Esophagus muscularis mucosa (tissue), 4 donors: ENCODE results near the gene AIP. TPM values are rescaled to one million over a fixed set of nuclear protein-coding genes. Genes with fewer than 3 reads are reported as not detected.

Source experiments
- DNase-seq: peaks from one replicate; pipeline ENCODE4 v3.0.0-alpha.2; 2017; ENCODE audit errors: extremely low spot score
- H3K27ac ChIP-seq, 4 donors: fragments of 200-600 bp; sonication (generic); replicated peaks in 1 of 4; 1 replicate in 3 of 4; 2 replicates in 1 of 4; pipeline ENCODE4 v1.5.1; 2016 to 2019; ENCODE audit warnings: mild to moderate bottlenecking in 1 of 4
- H3K27me3 ChIP-seq, 4 donors: fragments of 200-600 bp; sonication (generic); one replicate each; pipeline versions ENCODE4 v1.5.1 to v1.6.0; 2016 to 2019
- H3K36me3 ChIP-seq, 4 donors: fragments of 200-600 bp; sonication (generic); one replicate each; pipeline ENCODE4 v1.5.1; 2016 to 2019
- H3K4me1 ChIP-seq, 4 donors: fragments of 200-600 bp; sonication (generic); one replicate each; pipeline ENCODE4 v1.5.1; 2016 to 2019
- H3K4me3 ChIP-seq, 4 donors: fragments of 200-600 bp; sonication (generic); 1 replicate in 2 of 4; 2 replicates in 2 of 4; pipeline ENCODE4 v1.5.1; 2016 to 2019; ENCODE audit warnings: mild to moderate bottlenecking in 4 of 4, moderate library complexity in 1 of 4
- H3K9me3 ChIP-seq, 4 donors: fragments of 200-600 bp; sonication (generic); 1 replicate in 3 of 4; 2 replicates in 1 of 4; pipeline ENCODE4 v1.5.1; 2016 to 2019
- EP300 ChIP-seq: sonication (generic); formaldehyde crosslinking; IDR thresholded peaks from one replicate; pipeline ENCODE4 v1.6.1; 2017; ENCODE audit warnings: antibody characterized with exemption
- POLR2A ChIP-seq: fragments of 450-650 bp; IDR thresholded peaks from one replicate; pipeline ENCODE4 v1.6.1; 2017; ENCODE audit warnings: antibody characterized with exemption, moderate library complexity, mild to moderate bottlenecking, low read depth
- POLR2AphosphoS5 ChIP-seq, 2 donors: sonication (generic); formaldehyde crosslinking; IDR thresholded peaks; one replicate each; pipeline ENCODE4 v1.6.1; 2017; ENCODE audit warnings: antibody characterized with exemption in 2 of 2
- WGBS: methylation state at CpG from one replicate; pipeline ENCODE4 v1.1.5; 2018; 5-methylcytosine and 5-hydroxymethylcytosine counted together
- intact Hi-C: fragments of 100-400 bp; cut with DNase I; formaldehyde crosslinking; loops from one replicate; pipeline ENCODE4 v1.15.1; 2023
- total RNA-seq, 4 donors: library from RNA; depleted of rRNA; stranded (reverse); fragments of >200 nt; gene quantifications; one replicate each; pipeline versions ENCODE4 v1.1.0 to v1.2.1, GENCODE V29; 2016
- TF ChIP-seq, protein P1 (sequence below), 3 experiments: fragments of 200-600 bp in 2 of 3; fragments of 450-650 bp in 1 of 3; sonication (generic) in 2 of 3; IDR thresholded peaks; one replicate each; pipeline ENCODE4 v1.5.1; 2017 to 2019; ENCODE audit warnings: antibody characterized with exemption in 3 of 3, mild to moderate bottlenecking in 2 of 3, moderate library complexity in 1 of 3

AIP gene
- total RNA-seq, 4 donors from 2014 or later: 68.1 to 121 (median 108) TPM

DNA sequence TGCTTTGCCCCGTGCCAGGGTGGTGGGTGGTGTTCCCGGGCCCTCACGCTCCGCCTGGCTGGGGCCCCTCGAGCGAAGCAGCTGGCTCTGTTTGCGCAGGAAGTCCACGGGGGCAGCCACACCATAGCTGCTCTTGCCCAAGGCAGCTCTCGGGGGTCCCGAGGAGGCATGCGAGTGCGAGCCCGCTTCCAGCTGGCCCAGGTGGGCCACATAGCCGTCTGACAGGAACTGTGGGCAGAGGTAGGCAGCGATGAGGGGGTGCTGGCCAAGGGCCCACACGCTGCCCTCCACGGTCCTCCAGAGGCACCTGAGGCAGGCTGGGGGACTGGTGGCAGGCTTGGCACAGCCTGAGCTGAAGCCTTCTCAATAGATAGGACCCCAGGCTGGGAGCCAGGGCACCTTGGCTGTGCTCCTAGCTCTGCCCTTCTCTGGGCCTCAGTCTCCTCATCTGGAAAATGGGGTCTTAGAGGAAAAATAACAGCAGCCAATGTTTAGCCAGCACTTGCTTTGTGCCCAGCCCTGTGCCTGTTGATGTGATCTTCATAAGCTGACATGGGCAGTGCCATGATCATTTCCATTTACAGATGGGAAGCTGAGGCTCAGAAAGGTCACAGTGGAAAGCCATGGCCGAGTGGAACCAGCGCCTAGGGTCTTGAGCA is 9.4 kb downstream of the AIP start:
- WGBS: 90% methylated on average over 2 of the region's 19 CpGs
- TF ChIP-seq POLR2A: no peak
- TF ChIP-seq EP300: no peak
- no peak for TF ChIP-seq POLR2AphosphoS5 (IDR thresholded peaks at IDR 0.05)
- TF ChIP-seq, protein P1, sequence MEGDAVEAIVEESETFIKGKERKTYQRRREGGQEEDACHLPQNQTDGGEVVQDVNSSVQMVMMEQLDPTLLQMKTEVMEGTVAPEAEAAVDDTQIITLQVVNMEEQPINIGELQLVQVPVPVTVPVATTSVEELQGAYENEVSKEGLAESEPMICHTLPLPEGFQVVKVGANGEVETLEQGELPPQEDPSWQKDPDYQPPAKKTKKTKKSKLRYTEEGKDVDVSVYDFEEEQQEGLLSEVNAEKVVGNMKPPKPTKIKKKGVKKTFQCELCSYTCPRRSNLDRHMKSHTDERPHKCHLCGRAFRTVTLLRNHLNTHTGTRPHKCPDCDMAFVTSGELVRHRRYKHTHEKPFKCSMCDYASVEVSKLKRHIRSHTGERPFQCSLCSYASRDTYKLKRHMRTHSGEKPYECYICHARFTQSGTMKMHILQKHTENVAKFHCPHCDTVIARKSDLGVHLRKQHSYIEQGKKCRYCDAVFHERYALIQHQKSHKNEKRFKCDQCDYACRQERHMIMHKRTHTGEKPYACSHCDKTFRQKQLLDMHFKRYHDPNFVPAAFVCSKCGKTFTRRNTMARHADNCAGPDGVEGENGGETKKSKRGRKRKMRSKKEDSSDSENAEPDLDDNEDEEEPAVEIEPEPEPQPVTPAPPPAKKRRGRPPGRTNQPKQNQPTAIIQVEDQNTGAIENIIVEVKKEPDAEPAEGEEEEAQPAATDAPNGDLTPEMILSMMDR (IDR thresholded peaks at IDR 0.05): no peak
- peaks cover 0 to 13% (median 10%) of the 10 kb centered on the region in 4 donors for H3K4me1 ChIP-seq
- DNase-seq: no peak
- H3K27me3 ChIP-seq: no peaks in the 10 kb centered on the region
- H3K27ac ChIP-seq: peak overlapping the region in 2 of 4 donors; percentile 15 to 20
- intact Hi-C loops: no loop called here
- no peaks in the 10 kb centered on the region for H3K9me3 ChIP-seq
- no peak overlapping the region for H3K4me3 ChIP-seq
- peaks cover 20 to 96% (median 90%) of the 10 kb centered on the region in 4 donors for H3K36me3 ChIP-seq

DNA sequence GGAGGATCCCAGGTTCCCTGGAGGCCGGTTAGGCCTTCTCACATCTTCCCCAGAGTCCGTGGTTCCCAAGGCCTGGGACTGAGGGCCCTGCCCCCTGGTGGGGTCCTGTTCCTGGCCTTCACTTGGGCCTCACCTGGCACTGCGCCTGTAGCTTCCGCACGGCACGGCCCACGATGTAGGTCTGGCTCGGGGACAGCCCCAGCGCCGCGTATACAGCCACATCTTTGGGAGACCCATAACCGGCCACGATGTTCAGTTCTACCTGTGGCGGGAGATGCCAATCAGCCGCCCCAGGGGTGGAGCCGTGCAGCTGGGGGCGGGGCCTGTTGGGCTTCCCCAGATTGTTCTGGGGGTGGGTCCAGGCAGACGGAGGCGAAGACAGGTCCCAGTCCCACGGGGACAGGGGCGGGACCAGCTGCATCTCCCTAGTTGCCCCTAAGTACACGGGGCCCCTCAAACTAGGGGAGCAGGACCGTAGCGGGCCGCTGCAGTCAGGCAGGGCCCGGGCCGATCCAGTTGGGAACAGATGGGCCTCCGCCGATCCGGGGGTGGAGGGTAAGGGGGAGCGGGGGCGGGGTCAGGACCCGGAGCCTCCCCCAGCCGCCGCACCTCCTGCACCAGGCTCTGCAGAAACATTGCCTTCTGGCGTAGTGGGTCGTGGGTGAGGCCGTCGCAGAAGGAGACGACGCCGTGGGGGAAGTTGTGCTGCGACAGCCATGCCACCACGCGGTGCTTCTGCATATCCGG is 10.1 kb downstream of the AIP start:
- Histone ChIP-seq H3K36me3 (peaks cover 15 to 96% (median 88%) of the 10 kb centered on the region in 4 donors), H3K9me3 (no peaks in the 10 kb centered on the region), H3K4me1 (peaks cover 0 to 13% (median 10%) of the 10 kb centered on the region in 4 donors), H3K4me3 (no peak overlapping the region), H3K27me3 (no peaks in the 10 kb centered on the region), H3K27ac (no peak overlapping the region)
- intact Hi-C loops: no loop called here
- 90% methylated on average over 23 of the region's 46 CpGs for WGBS
- DNase-seq: no peak
- TF ChIP-seq POLR2AphosphoS5 (IDR thresholded peaks at IDR 0.05): no peak
- TF ChIP-seq EP300: no peak
- TF ChIP-seq, protein P1 (IDR thresholded peaks at IDR 0.05): no peak
- no peak for TF ChIP-seq POLR2A

DNA sequence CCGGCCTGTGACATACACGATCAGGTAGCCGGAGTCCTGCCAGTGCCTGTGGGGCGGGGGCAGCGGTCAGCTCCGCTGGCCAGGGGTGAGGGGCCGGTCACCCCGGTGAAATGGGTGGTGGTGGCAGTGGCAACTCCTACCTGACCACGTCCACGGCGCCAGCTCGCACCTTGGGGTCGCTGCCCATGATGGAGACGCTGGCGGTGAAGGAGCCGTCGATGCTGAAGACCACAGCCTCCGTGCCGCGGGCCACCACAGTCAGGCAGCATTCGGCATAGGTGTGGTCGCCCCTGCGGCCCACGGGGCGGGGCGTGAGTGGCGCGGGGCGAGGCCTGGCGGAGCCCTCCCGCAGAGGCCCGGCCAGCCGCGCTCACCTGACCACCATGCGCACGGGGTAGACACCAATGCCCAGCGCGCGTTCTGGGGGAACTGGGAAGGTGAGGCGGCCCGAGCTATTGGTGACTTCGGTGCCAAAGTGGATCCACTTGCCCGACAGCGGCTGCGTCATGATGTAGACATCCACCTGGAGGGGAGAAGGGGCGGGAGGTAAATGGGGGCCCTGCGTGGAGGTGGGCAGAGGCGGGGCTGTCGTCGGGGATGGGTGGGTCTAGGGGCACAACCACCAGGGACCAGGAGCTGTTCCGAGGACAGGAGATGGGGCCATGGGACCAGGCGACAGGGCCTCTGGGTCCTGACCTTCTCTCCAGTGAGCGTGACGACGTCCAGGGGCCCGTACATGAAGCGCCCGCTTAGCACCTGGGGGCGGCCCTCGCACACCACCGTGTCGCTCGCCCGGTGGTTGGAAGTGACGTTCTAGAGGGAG is 10.9 kb downstream of the AIP start:
- Histone ChIP-seq H3K9me3 (no peaks in the 10 kb centered on the region), H3K4me3 (no peak overlapping the region), H3K27me3 (no peaks in the 10 kb centered on the region), H3K27ac (no peak overlapping the region), H3K4me1 (peaks cover 0 to 13% (median 10%) of the 10 kb centered on the region in 4 donors), H3K36me3 (peaks cover 15 to 100% (median 87%) of the 10 kb centered on the region in 4 donors)
- TF ChIP-seq POLR2AphosphoS5 (IDR thresholded peaks at IDR 0.05): no peak
- intact Hi-C loops: no loop called here
- DNase-seq: no peak
- WGBS: 97% methylated on average over 22 of the region's 65 CpGs

DNA sequence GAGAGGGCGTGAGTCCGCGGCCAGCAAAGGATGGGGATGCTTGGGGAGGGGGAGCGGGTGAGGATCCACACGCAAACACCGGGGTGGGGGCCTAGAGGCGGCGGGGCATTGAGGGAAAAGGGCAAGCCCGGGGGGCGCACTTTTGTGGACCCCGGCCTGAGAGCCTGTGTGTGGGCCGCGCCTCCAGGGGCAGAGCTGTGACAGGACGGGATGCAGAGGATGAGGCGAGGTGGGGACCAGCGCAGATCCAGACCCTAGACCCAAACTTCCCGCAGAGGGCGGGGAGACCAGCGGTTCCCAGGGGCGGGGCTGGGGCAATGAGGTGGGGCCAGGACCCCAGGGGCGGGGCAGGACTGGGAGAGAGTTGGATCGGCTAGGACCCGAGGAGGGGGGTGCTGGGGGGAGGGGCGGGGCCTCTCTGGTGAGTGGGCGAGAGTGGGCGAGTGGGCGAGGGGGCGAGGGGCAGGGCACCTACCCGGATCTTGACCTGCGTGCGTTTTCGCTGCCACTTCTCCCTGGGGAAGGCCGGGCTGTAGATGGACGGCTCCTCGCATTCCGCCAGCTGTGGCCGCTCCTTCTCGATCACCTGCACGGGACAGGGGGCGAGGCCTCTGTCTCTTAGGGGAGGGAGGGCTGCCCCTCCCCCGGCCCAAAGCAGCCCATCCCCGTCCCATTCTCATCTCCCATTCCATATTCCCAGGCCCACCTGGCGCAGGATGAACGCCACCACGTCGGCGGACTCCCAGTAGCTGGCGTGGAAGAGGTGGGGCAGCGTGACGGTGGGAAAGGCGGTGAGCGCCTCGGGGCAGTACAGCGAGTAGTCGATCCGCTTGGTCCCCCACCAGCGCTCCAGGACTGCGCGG is 11.8 kb downstream of the AIP start:
- 91% methylated on average over 59 of the region's 59 CpGs for WGBS
- Histone ChIP-seq H3K9me3 (no peaks in the 10 kb centered on the region), H3K4me1 (peaks cover 0 to 13% (median 10%) of the 10 kb centered on the region in 4 donors), H3K4me3 (no peak overlapping the region), H3K27me3 (no peaks in the 10 kb centered on the region), H3K36me3 (peaks cover 15 to 95% (median 79%) of the 10 kb centered on the region in 4 donors), H3K27ac (no peak overlapping the region)
- intact Hi-C loops: no loop called here
- no peak for DNase-seq
- TF ChIP-seq, protein P1 (IDR thresholded peaks at IDR 0.05): no peak
- TF ChIP-seq POLR2A (no peak), EP300 (no peak), POLR2AphosphoS5 (IDR thresholded peaks at IDR 0.05) (no peak)
